Right atrium auricular region (tissue), 2 donors: ENCODE data around the gene PRKCA. TPM values are rescaled to one million over a fixed set of nuclear protein-coding genes. Genes with fewer than 3 reads are reported as not detected.

ENCODE experiments used
- DNase-seq: peaks from one replicate; pipeline ENCODE4 v3.0.0-alpha.2; 2019; ENCODE audit warnings: low spot score
- H3K27ac ChIP-seq, 2 donors: fragments of 200-600 bp; sonication (generic); 1 replicate in 1 of 2; 2 replicates in 1 of 2; pipeline ENCODE4 v1.5.1; 2016 to 2019
- H3K27me3 ChIP-seq, 2 donors: fragments of 200-600 bp; sonication (generic); one replicate each; pipeline versions ENCODE4 v1.5.1 to v1.6.0; 2017 to 2019
- H3K36me3 ChIP-seq: fragments of 200-600 bp; sonication (generic); one replicate; pipeline ENCODE4 v1.5.1; 2016
- H3K4me1 ChIP-seq, 2 donors: fragments of 200-600 bp; sonication (generic); one replicate each; pipeline versions ENCODE4 v1.5.1 to v1.6.0; 2017 to 2019
- H3K4me3 ChIP-seq, 2 donors: fragments of 200-600 bp; sonication (generic); 1 replicate in 1 of 2; 2 replicates in 1 of 2; pipeline ENCODE4 v1.5.1; 2017 to 2019; ENCODE audit warnings: mild to moderate bottlenecking in 1 of 2, moderate library complexity in 1 of 2
- H3K9me3 ChIP-seq, 2 donors: fragments of 200-600 bp; sonication (generic); one replicate each; pipeline ENCODE4 v1.5.1; 2019
- CTCF ChIP-seq, 2 donors: fragments of 200-600 bp; sonication (generic); IDR thresholded peaks; one replicate each; pipeline ENCODE4 v1.5.1; 2019; ENCODE audit warnings: antibody characterized with exemption in 2 of 2
- total RNA-seq, 2 donors: library from RNA; depleted of rRNA; stranded (reverse); fragments of >200 nt; gene quantifications; one replicate each; pipeline ENCODE4 v1.1.0, GENCODE V29; 2016

The PRKCA gene
- total RNA-seq, 2 donors from 2014 or later: 6.4 to 6.6 TPM

DNA sequence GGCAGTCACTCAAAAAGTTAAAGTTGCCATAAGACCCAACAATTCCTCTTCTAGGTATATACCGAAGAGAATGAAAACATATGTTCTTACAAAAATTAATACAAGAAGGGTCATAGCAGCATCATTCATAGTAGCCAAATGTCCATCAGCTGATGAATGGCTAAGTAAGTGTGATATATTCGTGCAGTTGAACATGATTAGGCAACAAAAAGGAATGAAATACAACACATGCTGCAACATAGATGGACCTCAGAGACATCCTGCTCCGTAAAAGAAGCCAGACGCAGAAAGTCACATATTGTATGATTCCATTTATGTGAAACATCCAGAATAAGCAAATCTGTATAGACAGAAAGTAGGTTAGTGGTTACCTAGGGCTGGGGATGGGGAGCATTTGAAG, 303.1 kb downstream of the PRKCA start:
- no peak for TF ChIP-seq CTCF (IDR thresholded peaks at IDR 0.05)
- H3K36me3 ChIP-seq: no peaks in the 10 kb centered on the region
- no peaks in the 10 kb centered on the region for H3K4me1 ChIP-seq
- no peaks in the 10 kb centered on the region for H3K9me3 ChIP-seq
- H3K4me3 ChIP-seq: no peak overlapping the region
- no peaks in the 10 kb centered on the region for H3K27me3 ChIP-seq
- DNase-seq: no peak
- H3K27ac ChIP-seq: no peak overlapping the region

- H3K9me3 ChIP-seq: no peaks in the 10 kb centered on the region
- no peak overlapping the region for H3K27ac ChIP-seq
- DNase-seq: no peak
- H3K36me3 ChIP-seq: no peaks in the 10 kb centered on the region
- H3K4me1 ChIP-seq: no peaks in the 10 kb centered on the region
- H3K4me3 ChIP-seq: no peak overlapping the region
- no peak for TF ChIP-seq CTCF (IDR thresholded peaks at IDR 0.05)
- no peaks in the 10 kb centered on the region for H3K27me3 ChIP-seq
Measured at GRCh38 chr17:66610361-66611133, 308.1 kb downstream of the PRKCA start.

DNA sequence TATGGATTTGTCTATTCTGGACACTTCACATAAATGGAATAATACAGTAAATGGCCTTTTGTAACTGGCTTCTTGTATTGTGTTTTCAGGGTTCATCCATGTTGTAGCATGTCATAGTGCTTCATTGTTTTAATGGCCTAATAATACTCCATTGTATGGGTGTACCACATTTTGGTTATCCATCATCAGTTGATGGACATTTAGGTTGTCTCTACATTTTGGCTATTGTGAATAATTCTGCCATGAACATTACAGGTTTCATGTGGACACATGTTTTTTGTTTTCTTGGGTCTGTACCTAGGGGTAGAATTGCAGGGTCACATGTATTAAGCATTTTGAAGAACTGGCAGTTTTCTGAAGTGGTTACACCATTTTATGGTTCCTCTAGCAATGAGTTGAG, 309.0 kb downstream of the PRKCA start:
- no peaks in the 10 kb centered on the region for H3K4me1 ChIP-seq
- TF ChIP-seq CTCF (IDR thresholded peaks at IDR 0.05): no peak
- no peaks in the 10 kb centered on the region for H3K9me3 ChIP-seq
- no peaks in the 10 kb centered on the region for H3K36me3 ChIP-seq
- no peak overlapping the region for H3K4me3 ChIP-seq
- H3K27ac ChIP-seq: no peak overlapping the region
- H3K27me3 ChIP-seq: no peaks in the 10 kb centered on the region
- no peak for DNase-seq

DNA sequence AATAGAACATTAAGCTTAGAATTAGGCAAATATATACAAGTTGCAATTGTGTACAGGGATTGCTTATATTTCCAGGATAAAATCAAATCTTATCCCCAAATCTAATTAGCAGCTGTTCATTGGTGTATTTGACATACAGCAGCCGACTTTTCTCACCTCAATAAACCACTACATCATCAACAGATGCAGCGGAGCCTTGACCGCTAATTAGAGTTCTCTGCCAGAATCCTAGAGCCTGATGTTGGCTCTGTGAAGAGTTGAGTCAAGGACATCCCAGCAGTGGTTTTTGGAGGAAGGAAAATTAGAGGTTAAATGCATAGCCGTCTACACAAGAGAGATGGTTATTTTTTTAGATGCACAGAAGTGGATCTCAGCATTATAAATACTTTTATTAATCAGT, 310.6 kb downstream of the PRKCA start:
- no peaks in the 10 kb centered on the region for H3K36me3 ChIP-seq
- TF ChIP-seq CTCF (IDR thresholded peaks at IDR 0.05): no peak
- no peaks in the 10 kb centered on the region for H3K9me3 ChIP-seq
- no peaks in the 10 kb centered on the region for H3K27me3 ChIP-seq
- H3K4me1 ChIP-seq: no peaks in the 10 kb centered on the region
- no peak overlapping the region for H3K27ac ChIP-seq
- no peak overlapping the region for H3K4me3 ChIP-seq
- DNase-seq: no peak

DNA sequence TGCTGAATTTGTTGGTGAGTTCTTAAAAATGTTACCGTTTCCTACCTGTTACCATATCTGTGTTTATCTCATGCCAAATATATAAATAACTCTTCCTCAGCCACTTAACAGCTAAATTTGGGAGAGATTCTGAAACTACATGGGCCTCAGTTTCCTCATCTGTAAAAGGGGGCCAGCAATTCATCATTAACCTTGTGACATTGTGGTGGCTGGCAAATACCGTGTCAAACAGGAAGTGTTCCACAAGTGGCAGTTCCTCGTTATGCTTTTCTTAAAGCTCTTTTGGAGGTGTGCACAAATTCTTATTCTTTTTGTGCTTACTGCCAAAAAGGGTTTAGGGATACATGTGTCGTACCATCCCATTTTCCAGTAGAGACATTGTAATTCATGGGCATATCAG, 312.1 kb downstream of the PRKCA start:
- H3K9me3 ChIP-seq: no peaks in the 10 kb centered on the region
- DNase-seq: no peak
- no peak overlapping the region for H3K4me3 ChIP-seq
- H3K27ac ChIP-seq: no peak overlapping the region
- H3K4me1 ChIP-seq: no peaks in the 10 kb centered on the region
- no peaks in the 10 kb centered on the region for H3K36me3 ChIP-seq
- no peaks in the 10 kb centered on the region for H3K27me3 ChIP-seq
- TF ChIP-seq CTCF (IDR thresholded peaks at IDR 0.05): no peak

GRCh38 chr17:66619206-66619605, 316.8 kb downstream of the PRKCA start:
- H3K4me3 ChIP-seq: no peak overlapping the region
- H3K27ac ChIP-seq: no peak overlapping the region
- no peak for TF ChIP-seq CTCF (IDR thresholded peaks at IDR 0.05)
- no peaks in the 10 kb centered on the region for H3K27me3 ChIP-seq
- H3K36me3 ChIP-seq: no peaks in the 10 kb centered on the region
- no peaks in the 10 kb centered on the region for H3K9me3 ChIP-seq
- DNase-seq: no peak
- H3K4me1 ChIP-seq: no peaks in the 10 kb centered on the region
